Measurements from ENCODE around the gene CCR2. TPM values are rescaled to one million over a fixed set of nuclear protein-coding genes. Genes with fewer than 3 reads are reported as not detected.

Gene CCR2
- total RNA-seq, 1 donor from 2014 or later: 4.1 TPM

GRCh38 chr3:46354478-46354877 is 567 bp downstream of the CCR2 start:
- DNase-seq (ENCODE audit: low spot score): no peak

DNA sequence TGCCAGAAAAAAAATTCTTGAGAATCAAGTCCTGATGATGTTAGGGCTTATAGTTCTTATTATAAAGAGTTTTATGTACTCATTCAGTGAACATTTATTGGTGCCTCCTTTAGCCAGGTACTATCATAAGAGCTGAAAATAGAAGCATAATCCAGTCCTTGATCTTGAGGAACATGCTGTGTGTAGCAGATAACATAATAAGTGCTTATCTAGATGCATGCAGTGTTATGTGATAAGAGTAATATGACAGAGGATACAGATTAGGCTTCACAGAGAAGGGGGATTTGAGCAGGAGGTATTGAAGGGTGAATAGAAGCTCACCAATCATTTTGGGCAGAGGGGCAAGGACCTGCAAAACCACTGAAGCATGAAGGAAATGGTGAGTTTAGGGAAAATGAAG is 1.1 kb downstream of the CCR2 start:
- no peak for DNase-seq (ENCODE audit: low spot score)

- DNase-seq (ENCODE audit: low spot score): no peak
Observed at GRCh38 chr3:46356276-46356675, 2.4 kb downstream of the CCR2 start.

DNA sequence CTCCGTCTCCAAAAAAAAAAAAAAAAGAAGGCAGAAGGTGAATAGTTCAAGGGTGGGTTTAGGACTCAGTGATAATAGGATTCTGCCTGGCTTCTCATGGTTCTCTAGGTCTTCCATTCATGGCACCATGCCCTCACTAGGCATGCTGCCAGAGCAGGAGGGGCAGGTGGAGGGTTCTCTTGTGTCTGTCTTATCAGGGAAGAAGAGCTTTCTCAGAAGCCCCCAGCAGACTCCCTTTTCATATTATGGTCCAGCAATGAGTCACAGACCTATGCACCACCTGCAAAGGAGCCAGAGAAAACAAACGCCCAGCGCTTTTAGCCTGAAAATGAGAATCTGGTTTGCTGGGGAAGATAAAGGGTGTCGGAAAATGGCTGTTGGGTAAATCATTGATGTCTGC is 3.0 kb downstream of the CCR2 start:
- DNase-seq (ENCODE audit: low spot score): no peak

- no peak for DNase-seq (ENCODE audit: low spot score)
Observed at GRCh38 chr3:46358466-46358865, 4.6 kb downstream of the CCR2 start.

DNA sequence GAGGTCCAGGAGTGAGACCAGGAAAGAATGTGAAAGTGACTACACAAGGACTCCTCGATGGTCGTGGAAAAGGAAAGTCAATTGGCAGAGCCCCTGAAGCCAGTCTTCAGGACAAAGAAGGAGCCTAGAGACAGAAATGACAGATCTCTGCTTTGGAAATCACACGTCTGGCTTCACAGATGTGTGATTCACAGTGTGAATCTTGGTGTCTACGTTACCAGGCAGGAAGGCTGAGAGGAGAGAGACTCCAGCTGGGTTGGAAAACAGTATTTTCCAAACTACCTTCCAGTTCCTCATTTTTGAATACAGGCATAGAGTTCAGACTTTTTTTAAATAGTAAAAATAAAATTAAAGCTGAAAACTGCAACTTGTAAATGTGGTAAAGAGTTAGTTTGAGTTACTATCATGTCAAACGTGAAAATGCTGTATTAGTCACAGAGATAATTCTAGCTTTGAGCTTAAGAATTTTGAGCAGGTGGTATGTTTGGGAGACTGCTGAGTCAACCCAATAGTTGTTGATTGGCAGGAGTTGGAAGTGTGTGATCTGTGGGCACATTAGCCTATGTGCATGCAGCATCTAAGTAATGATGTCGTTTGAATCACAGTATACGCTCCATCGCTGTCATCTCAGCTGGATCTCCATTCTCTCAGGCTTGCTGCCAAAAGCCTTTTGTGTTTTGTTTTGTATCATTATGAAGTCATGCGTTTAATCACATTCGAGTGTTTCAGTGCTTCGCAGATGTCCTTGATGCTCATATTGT is 6.0 kb downstream of the CCR2 start:
- DNase-seq (ENCODE audit: low spot score): no peak

GRCh38 chr3:46360907-46361306 is 7.0 kb downstream of the CCR2 start:
- DNase-seq (ENCODE audit: low spot score): no peak

DNA sequence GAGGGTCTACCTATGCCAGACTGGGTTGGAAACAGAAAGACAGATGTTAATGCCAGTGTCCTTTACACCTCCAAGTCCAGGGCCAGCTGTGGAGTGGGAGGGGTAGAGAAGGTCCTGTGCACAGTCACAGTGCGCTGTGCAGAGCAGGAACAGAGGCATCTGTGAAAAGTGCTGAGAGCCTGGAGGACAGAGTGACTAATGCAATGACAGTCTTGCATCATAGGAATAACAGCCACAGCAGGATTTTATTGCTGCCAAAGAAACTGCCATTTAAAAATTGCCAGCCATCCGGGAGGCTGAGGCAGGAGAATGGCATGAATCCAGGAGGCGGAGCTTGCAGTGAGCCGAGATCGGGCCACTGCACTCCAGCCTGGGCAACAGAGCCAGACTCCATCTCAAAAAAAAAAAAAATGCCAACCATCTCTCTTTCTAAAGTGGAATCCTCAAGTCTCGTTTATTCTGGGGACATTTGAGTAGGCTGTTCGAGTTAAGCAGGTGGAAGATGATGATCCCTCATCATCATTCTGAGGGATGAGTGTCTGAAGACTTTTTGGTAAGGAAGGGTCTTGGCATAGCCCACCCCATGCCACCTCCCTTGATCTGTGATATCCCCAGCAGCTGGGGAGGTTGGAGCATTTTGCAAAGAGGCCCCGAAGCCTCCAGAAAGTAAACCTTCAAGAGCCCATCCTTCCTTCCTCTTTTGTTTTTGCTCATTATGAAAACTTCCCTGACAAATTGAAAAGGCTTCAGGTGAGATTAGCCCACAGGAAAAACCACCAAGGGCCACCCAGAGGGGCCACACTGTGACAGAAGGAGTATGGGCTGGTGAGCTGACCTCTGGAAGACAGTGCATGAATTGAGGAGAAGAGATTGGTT is 7.7 kb downstream of the CCR2 start:
- no peak for DNase-seq (ENCODE audit: low spot score)

DNA sequence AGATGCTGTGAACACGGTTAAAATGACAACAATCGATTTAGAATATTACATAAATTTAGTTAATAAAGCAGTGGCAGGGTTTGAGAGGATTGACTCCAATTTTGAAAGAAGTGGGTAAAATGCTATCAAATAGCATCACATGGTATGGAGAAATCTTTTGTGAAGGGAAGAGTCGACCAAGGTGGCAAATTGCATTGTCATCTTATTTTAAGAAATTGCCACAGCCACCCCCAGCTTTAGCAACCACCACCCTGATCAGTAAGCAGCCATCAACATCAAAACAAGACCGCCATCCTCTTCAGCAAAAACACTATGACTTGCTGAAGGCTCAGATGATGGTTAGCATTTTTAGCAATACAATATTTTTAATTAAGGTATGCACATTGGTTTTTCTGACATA is 11.1 kb downstream of the CCR2 start:
- no peak for DNase-seq (ENCODE audit: low spot score)

DNA sequence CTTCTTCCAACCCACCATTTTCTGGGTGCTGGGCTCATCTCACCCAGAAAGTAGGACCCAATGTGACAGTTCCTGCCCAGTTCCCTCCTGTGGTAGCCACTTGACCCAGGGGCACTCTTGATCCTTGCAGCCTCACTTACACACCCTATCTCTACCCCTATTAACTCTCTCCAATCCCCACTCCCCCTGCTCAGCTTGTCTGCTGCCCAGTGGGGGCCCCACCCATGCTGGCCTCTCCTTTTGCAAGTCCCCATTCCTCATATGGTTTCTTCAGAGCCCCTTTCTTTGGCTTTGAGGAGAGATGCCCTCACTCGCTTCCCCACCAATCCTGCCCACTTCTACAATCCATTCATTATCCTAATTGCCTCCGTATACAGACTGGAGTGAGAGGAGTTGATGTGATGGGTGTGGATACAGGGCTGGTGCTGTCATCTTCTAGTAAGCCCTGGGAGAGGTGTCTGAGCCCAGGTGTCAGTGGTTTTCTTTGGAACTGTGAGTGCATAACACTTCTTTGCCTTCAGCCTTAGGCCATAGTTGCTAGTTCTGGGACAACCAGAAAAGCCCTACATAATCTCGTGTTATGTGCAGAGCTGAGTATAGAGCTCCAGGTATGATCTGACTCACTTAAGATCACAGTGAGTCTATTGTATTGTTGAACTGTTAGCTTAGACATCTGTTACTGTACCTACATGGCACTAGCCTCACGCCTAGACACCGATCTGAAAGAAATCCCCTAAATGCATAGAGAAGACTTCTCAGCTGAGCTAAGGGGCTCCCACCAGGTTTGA is 12.0 kb downstream of the CCR2 start:
- no peak for DNase-seq (ENCODE audit: low spot score)

DNA sequence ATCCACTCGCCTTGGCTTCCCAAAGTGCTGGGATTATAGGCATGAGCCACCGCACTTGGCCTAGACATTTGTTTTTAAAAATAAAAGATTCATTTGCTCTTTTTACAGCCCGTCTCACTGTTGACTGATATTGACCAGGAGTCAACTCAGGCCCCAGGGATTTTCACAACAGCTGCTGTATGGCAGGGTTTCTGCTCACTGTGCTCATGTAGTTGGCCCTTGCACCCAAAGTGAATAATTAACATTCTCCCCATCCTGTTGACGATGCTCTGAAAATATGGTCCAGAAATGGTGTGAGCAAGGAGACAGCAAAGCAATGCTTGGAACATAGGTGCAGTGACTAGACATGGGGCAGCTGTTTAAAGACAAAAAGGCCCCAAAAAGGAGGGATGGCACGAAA is 13.9 kb downstream of the CCR2 start:
- DNase-seq (ENCODE audit: low spot score): no peak

DNA sequence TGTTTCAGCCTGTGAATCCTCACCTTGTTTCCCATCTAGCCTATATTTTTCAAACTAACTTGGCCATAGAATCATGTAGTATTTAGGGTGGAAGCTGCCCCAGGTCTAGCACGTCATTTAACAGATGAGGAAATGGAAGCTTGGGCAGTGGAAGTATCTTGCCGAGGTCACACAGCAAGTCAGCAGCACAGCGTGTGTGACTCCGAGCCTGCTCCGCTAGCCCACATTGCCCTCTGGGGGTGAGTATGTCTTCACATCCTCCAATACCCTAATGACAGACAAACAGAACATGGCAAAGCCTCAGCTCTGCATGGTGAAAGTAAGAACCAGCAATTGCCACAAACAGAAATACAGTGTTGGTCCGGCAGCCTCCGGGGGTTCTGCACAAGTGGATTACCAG is 14.7 kb downstream of the CCR2 start:
- DNase-seq (ENCODE audit: low spot score): peak; percentile 73

- no peak for DNase-seq (ENCODE audit: low spot score)
Observed at GRCh38 chr3:46369151-46369550, 15.2 kb downstream of the CCR2 start.

GRCh38 chr3:46369675-46370132 is 15.8 kb downstream of the CCR2 start:
- no peak for DNase-seq (ENCODE audit: low spot score)

GRCh38 chr3:46370839-46371518 is 17.1 kb downstream of the CCR2 start, which contains the start of gene CCR5:
CCR5 (plus strand) TSS chr3:46370946; CDS start chr3:46372903, 1,957 bp downstream.
- no peak for DNase-seq (ENCODE audit: low spot score)

DNA sequence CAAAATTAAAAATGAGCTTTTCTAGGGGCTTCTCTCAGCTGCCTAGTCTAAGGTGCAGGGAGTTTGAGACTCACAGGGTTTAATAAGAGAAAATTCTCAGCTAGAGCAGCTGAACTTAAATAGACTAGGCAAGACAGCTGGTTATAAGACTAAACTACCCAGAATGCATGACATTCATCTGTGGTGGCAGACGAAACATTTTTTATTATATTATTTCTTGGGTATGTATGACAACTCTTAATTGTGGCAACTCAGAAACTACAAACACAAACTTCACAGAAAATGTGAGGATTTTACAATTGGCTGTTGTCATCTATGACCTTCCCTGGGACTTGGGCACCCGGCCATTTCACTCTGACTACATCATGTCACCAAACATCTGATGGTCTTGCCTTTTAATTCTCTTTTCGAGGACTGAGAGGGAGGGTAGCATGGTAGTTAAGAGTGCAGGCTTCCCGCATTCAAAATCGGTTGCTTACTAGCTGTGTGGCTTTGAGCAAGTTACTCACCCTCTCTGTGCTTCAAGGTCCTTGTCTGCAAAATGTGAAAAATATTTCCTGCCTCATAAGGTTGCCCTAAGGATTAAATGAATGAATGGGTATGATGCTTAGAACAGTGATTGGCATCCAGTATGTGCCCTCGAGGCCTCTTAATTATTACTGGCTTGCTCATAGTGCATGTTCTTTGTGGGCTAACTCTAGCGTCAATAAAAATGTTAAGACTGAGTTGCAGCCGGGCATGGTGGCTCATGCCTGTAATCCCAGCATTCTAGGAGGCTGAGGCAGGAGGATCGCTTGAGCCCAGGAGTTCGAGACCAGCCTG is 17.8 kb downstream of the CCR2 start:
- DNase-seq (ENCODE audit: low spot score): no peak

DNA sequence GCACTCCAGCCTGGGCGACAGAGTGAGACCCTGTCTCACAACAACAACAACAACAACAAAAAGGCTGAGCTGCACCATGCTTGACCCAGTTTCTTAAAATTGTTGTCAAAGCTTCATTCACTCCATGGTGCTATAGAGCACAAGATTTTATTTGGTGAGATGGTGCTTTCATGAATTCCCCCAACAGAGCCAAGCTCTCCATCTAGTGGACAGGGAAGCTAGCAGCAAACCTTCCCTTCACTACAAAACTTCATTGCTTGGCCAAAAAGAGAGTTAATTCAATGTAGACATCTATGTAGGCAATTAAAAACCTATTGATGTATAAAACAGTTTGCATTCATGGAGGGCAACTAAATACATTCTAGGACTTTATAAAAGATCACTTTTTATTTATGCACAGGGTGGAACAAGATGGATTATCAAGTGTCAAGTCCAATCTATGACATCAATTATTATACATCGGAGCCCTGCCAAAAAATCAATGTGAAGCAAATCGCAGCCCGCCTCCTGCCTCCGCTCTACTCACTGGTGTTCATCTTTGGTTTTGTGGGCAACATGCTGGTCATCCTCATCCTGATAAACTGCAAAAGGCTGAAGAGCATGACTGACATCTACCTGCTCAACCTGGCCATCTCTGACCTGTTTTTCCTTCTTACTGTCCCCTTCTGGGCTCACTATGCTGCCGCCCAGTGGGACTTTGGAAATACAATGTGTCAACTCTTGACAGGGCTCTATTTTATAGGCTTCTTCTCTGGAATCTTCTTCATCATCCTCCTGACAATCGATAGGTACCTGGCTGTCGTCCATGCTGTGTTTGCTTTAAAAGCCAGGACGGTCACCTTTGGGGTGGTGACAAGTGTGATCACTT is 18.8 kb downstream of the CCR2 start:
- no peak for DNase-seq (ENCODE audit: low spot score)

GRCh38 chr3:46374755-46375154 is 20.8 kb downstream of the CCR2 start:
- no peak for DNase-seq (ENCODE audit: low spot score)

DNA sequence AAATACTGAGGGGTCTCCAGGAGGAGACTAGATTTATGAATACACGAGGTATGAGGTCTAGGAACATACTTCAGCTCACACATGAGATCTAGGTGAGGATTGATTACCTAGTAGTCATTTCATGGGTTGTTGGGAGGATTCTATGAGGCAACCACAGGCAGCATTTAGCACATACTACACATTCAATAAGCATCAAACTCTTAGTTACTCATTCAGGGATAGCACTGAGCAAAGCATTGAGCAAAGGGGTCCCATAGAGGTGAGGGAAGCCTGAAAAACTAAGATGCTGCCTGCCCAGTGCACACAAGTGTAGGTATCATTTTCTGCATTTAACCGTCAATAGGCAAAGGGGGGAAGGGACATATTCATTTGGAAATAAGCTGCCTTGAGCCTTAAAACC is 21.3 kb downstream of the CCR2 start:
- no peak for DNase-seq (ENCODE audit: low spot score)

GRCh38 chr3:46375814-46376213 is 21.9 kb downstream of the CCR2 start:
- DNase-seq (ENCODE audit: low spot score): no peak

All from mucosa of gallbladder (tissue), 1 donor.